Thyroid gland (tissue), 4 donors: ENCODE measurements around the gene DIP2A.

Experiments
- CTCF ChIP-seq, 6 experiments: fragments of 200-600 bp in 3 of 6; fragments of 450-650 bp in 3 of 6; sonication (generic) in 3 of 6; IDR thresholded peaks; one replicate each; pipeline ENCODE4 v1.5.1; 2016 to 2019; ENCODE audit warnings: antibody characterized with exemption in 6 of 6, mild to moderate bottlenecking in 2 of 6, inconsistent platforms in 1 of 6, moderate library complexity in 1 of 6
- POLR2A ChIP-seq, 2 donors: fragments of 450-650 bp; IDR thresholded peaks; one replicate each; pipeline ENCODE4 v1.6.1; 2017; ENCODE audit warnings: antibody characterized with exemption in 2 of 2, mild to moderate bottlenecking in 2 of 2, moderate library complexity in 1 of 2

- no peak for TF ChIP-seq CTCF (IDR thresholded peaks at IDR 0.05)
- no peak for TF ChIP-seq POLR2A (IDR thresholded peaks at IDR 0.05)
Observed at GRCh38 chr21:46498335-46499050, 39.8 kb downstream of the DIP2A start.
